Pancreas (tissue), 10 donors: ENCODE measurements around the gene ACTR5. TPM values are rescaled to one million over a fixed set of nuclear protein-coding genes. Genes with fewer than 3 reads are reported as not detected.
A peak's percentile ranks its signal among the peaks of the same experiment; 100 is the strongest.

Source experiments
- ATAC-seq, 4 donors: fragments of 200-7000 bp; cut with Tn5 transposase; one replicate each; pipeline versions ENCODE4 v1.8.0 to v1.9.1; 2020; ENCODE audit warnings: mild to moderate bottlenecking in 4 of 4, moderate library complexity in 4 of 4
- DNase-seq, 6 donors: peaks; one replicate each; pipeline ENCODE4 v3.0.0-alpha.2; 2020
- FAIRE-seq: peaks from 2 replicates; lab custom pipeline; 2012; peaks lifted over from hg19 to GRCh38; lab: Jason Lieb, UNC
- H3K27ac ChIP-seq, 4 donors: fragments of 200-600 bp; sonication (generic); 1 replicate in 3 of 4; 2 replicates in 1 of 4; pipeline versions ENCODE4 v1.5.0 to v1.8.0; 2020
- H3K27me3 ChIP-seq, 4 donors: fragments of 200-600 bp; one replicate each; pipeline ENCODE4 v1.8.0; 2021
- H3K36me3 ChIP-seq, 3 donors: fragments of 200-600 bp; sonication (generic) in 1 of 3; one replicate each; pipeline versions ENCODE4 v1.5.0 to v1.8.0; 2020 to 2021
- H3K4me1 ChIP-seq, 3 donors: fragments of 200-600 bp; one replicate each; pipeline ENCODE4 v1.8.0; 2021
- H3K4me3 ChIP-seq, 4 donors: fragments of 200-600 bp; sonication (generic) in 2 of 4; one replicate each; pipeline versions ENCODE4 v1.5.0 to v1.8.0; 2020 to 2021
- H3K9me3 ChIP-seq, 4 donors: fragments of 200-600 bp; one replicate each; pipeline ENCODE4 v1.8.0; 2021
- CTCF ChIP-seq, 4 donors: fragments of 200-600 bp; sonication (generic) in 3 of 4; IDR thresholded peaks; one replicate each; pipeline versions ENCODE4 v1.5.0 to v1.8.0; 2021; ENCODE audit warnings: antibody characterized with exemption in 4 of 4
- whole genome bisulfite sequencing, 2 donors: extraction: QIAGEN DNeasy Blood & Tissue Kit; methylation state at CpG; one replicate each; pipeline ENCODE4 v1.1.7; 2013; 5-methylcytosine and 5-hydroxymethylcytosine counted together
- intact Hi-C, 3 donors: fragments of 100-400 bp; cut with DNase I; formaldehyde crosslinking; loops; one replicate each; pipeline versions ENCODE4 v1.11.1 to v1.14.2; 2022
- polyA plus RNA-seq, 2 donors: library from polyadenylated mRNA; stranded (reverse); fragments of 200-250 nt; gene quantifications; one replicate each; pipeline ENCODE4 v1.2.3, GENCODE V29; 2013
- total RNA-seq, 6 donors: library from RNA; stranded (reverse); fragmentation: NEBNext Ultra II Directional in 4 of 6; extraction: Animal tissue kit (Norgen Biotek cat#: 25700) in 4 of 6; gene quantifications; one replicate each; pipeline versions ENCODE4 v1.2.1 to v1.2.4, GENCODE V29; 2021 to 2023
- donor health status: healthy with polysubstance abuse.
- donor health status: DM: no; HTN: no; CAD: no; lungs with moderate emphysema.
- donor health status: DM: no; HTN: no; CAD: no.
- donor health status: control.
- donor health status: control.
- donor health status: Bipolar disorder and iron deficiency.
- donor health status: DM: yes; HTN: yes; CAD: no.
- donor health status: DM: no; HTN: no; CAD: no.
- donor health status: DM: no; HTN: no; CAD: no.
- donor health status: DM: yes; HTN: yes; CAD: no.

The ACTR5 gene
- total and polyA plus RNA-seq, 8 donors: 2.4 to 9.8 (median 3.2) TPM

DNA sequence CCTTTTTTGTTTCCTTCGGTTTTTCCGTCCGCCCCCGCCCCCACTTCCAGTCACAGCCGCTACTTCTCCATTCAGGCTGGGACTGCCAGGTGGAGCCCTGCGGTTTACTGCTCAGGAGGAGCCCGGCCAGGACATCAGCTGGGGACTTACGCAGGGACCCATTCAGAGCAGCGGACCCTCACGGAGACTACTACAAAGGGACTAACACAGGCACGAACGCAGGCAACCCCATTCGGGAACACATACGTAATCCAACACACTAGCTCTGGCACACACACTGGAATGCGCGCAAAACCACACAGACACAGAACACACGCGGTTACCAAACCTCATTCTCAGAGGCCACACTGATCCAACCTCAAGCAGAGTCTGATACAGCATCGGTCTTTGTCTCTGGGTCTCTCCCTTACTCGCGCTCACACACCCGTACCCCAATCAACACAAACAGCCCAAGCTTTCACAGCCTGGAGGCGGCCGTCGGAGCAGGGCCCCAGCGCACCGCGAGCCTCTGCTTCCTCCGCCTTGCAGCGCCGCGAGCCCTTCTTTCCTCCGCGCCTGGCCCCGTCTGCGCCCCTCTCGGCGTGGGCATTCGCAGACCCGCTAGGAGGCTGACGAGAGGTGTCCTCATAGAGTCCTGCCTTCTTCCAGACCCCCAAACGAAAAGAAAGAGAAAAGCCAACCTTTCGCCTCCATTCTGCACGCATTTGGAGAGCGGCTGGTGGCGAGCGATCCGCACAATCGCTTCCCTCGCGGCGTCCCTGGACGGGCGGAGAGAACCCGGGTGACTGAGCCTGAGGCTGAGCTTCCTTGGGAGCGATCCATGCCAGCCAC is 25.0 kb upstream of the ACTR5 start:
- TF ChIP-seq CTCF (IDR thresholded peaks at IDR 0.05): no peak
- 2 to 3% methylated on average over 53 to 56 of the region's 56 CpGs for WGBS, 2 donors
- Histone ChIP-seq H3K4me3 (no peak overlapping the region), H3K27ac (no peak overlapping the region), H3K27me3 (peaks cover 0 to 44% (median 18%) of the 10 kb centered on the region in 4 donors), H3K36me3 (no peaks in the 10 kb centered on the region), H3K9me3 (no peaks in the 10 kb centered on the region), H3K4me1 (no peaks in the 10 kb centered on the region)
- intact Hi-C loops: no loop called here
- FAIRE-seq (no peak), ATAC-seq (no peak), DNase-seq (no peak)

- H3K9me3 ChIP-seq: no peaks in the 10 kb centered on the region
- no peaks in the 10 kb centered on the region for H3K4me1 ChIP-seq
- no peak for TF ChIP-seq CTCF (IDR thresholded peaks at IDR 0.05)
- no peak within 1 kb of the TSS for H3K4me3 ChIP-seq
- DNase-seq: no peak
- intact Hi-C loops: no loop called here
- H3K36me3 ChIP-seq: no peaks in the 10 kb centered on the region
- ATAC-seq: no peak
- H3K27ac ChIP-seq: no peak within 1 kb of the TSS
- no peak for FAIRE-seq
- H3K27me3 ChIP-seq: peaks cover 0 to 51% (median 19%) of the 10 kb centered on the region in 4 donors
- WGBS, 2 donors: 2% methylated on average over 44 to 76 of the region's 76 CpGs
These were observed 24.2 kb upstream of the ACTR5 start, which contains the start of gene SLC32A1 for GRCh38 chr20:38723848-38724625. TSS of gene SLC32A1 (plus strand) at chr20:38724486. CDS start at chr20:38724725, 239 bp downstream.

- peaks cover 0 to 57% (median 21%) of the 10 kb centered on the region in 4 donors for H3K27me3 ChIP-seq
These were observed 23.6 kb upstream of the ACTR5 start for GRCh38 chr20:38724626-38725147.

GRCh38 chr20:38725148-38725901 is 22.9 kb upstream of the ACTR5 start:
- WGBS, 2 donors: 6 to 7% methylated on average over 35 of the region's 35 CpGs
- FAIRE-seq: no peak
- ATAC-seq: no peak
- Histone ChIP-seq H3K27me3 (peaks cover 0 to 64% (median 21%) of the 10 kb centered on the region in 4 donors), H3K36me3 (no peaks in the 10 kb centered on the region), H3K9me3 (no peaks in the 10 kb centered on the region), H3K4me1 (no peaks in the 10 kb centered on the region), H3K4me3 (no peak overlapping the region), H3K27ac (no peak overlapping the region)
- intact Hi-C loops: no loop called here
- no peak for TF ChIP-seq CTCF (IDR thresholded peaks at IDR 0.05)
- no peak for DNase-seq

More at GRCh38 chr20:38724626-38725147, 23.6 kb upstream of the ACTR5 start:
- FAIRE-seq (no peak), DNase-seq (peak in 2 of 6 donors; percentile 56 to 60), ATAC-seq (no peak)
- WGBS, 2 donors: 2 to 3% methylated on average over 42 to 46 of the region's 46 CpGs
- Histone ChIP-seq H3K4me3 (no peak overlapping the region), H3K36me3 (no peaks in the 10 kb centered on the region), H3K9me3 (no peaks in the 10 kb centered on the region), H3K27ac (no peak overlapping the region), H3K4me1 (no peaks in the 10 kb centered on the region)
- intact Hi-C loops: no loop called here
- TF ChIP-seq CTCF (IDR thresholded peaks at IDR 0.05): no peak
